ENCODE data around the gene KRTAP9-2.

- TF ChIP-seq POLR2A (IDR thresholded peaks at IDR 0.05; ENCODE audit: low read depth, low read length) = no peak
- TF ChIP-seq MAX (IDR thresholded peaks at IDR 0.05; ENCODE audit: insufficient read depth, insufficient read length) = no peak
- TF ChIP-seq GATA2 (IDR thresholded peaks at IDR 0.05; ENCODE audit: insufficient read depth, insufficient read length, low read depth, low read length) = no peak
- TF ChIP-seq CTCF (IDR thresholded peaks at IDR 0.05; ENCODE audit: extremely low read depth in 1 of 2, insufficient read depth in 1 of 2, low read depth in 1 of 2, low read length in 2 of 2) = no peak
- no peak for TF ChIP-seq POLR2AphosphoS5 (IDR thresholded peaks at IDR 0.05; ENCODE audit: insufficient read depth, low read depth, low read length)
- no peak for TF ChIP-seq EZH2 (IDR thresholded peaks at IDR 0.05; ENCODE audit: borderline replicate concordance, low read depth, low read length, severe bottlenecking)
- no peak for TF ChIP-seq MYC (IDR thresholded peaks at IDR 0.05; ENCODE audit: low read depth, low read length)
- TF ChIP-seq JUN (IDR thresholded peaks at IDR 0.05; ENCODE audit: borderline replicate concordance, insufficient read depth, insufficient read length, low read depth) = no peak
These were observed 26.9 kb upstream of the KRTAP9-2 start for GRCh38 chr17:41199421-41200078.
